Hematopoietic multipotent progenitor cell (in vitro differentiated cells): Measurements from ENCODE around the gene NEK10. TPM values are rescaled to one million over a fixed set of nuclear protein-coding genes. Genes with fewer than 3 reads are reported as not detected.

Source experiments
- DNase-seq, 3 donors: peaks; one replicate each; pipeline ENCODE4 v3.0.0-alpha.2; 2011 to 2015; ENCODE audit warnings: low read depth in 2 of 3, low spot score in 2 of 3
- total RNA-seq: library from RNA; depleted of rRNA; stranded (reverse); fragments of >200 nt; gene quantifications from one replicate; pipeline ENCODE4 v1.2.3, GENCODE V29; 2012

Gene NEK10
- total RNA-seq, 1 donor, result 1.3 TPM

DNA sequence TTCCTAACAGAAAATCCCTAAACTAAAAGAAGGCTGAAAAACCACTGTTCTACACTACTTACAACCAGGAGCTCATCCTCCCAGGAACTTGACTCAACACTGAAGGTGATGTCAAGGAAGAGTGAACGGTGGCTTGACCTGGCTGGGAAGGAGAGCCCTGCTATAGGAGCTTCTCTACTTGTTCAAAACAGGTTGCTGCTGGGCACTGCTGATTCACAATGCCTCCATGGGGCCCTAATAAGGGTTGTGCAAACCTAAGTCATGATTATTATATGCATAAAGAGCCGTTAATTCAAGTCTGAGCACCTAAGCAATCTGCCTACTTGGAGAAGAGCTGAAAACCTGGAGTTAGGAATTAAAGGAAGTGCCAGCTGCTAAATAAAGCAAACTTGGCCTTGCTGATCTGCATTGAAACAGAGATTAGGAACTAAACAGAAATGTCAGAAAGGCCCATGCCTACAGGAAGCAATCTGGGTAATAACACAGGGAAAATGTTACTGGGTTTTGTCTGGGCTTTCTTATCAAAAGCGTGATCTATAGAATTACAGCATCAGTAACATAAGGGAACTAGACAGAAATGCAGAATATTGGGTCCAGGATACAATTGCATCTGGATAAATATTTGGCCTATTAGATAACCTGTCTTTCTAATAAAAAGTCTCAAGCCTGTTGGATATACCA is 243.2 kb downstream of the NEK10 start:
- DNase-seq, result no peak

DNA sequence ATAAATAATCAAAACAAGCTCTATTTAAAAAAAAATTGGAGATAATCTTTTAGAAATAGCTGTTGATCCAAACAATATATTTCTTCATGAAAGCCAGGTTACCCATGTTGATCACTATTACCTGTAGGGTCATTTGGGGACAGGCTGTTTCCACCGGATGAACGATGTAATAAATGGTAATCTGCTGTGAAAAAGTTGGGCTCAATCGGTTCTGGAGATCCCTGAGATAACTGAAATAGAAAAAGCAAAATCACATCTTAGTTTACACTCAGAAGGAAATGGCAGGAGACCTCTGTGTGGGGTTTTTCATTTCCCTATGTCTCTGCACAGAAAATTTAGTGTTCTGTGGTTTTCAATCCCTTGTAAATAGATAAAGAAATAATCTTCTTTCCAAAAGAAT is 249.5 kb downstream of the NEK10 start:
- no peak for DNase-seq

- DNase-seq, result no peak
These were observed 253.8 kb downstream of the NEK10 start for GRCh38 chr3:27115352-27115751.

DNA sequence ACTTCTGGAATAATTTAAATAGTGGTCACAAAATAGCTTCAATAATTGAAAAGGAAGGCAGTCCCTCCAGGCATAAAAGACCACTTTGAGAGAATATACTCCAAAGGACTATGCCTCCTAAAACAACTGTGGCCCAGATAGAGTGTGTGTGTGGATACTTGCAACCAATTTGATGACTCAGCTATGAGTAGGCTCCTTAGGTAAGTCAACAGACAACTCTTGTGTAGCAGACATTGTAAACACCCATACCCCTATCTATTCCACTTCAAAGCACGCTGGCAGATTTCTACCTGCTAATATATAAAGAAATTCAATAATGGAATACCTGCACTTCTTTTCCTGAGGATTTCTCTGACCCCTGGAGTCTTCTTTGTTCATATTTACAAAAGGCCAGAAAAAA is 254.5 kb downstream of the NEK10 start:
- no peak for DNase-seq

DNA sequence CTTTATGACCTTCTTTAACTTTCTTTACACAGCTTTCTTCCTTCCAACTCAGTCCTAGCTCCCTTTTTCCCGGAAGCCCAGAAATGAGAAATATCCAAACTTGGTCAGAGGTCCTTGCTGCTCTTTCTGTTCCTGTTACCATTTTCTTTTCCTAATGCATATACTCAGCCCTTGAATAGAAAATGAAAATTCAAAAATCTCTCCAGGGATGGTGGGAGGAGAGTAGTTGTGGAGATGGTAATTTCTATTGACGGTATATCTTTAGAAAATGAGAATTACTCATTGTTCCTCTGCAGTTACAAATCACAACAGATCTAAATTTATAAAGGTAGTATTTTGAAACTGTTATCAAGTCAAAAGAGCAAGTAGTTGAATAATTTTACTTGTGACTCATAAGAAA is 255.1 kb downstream of the NEK10 start:
- DNase-seq, result no peak

DNA sequence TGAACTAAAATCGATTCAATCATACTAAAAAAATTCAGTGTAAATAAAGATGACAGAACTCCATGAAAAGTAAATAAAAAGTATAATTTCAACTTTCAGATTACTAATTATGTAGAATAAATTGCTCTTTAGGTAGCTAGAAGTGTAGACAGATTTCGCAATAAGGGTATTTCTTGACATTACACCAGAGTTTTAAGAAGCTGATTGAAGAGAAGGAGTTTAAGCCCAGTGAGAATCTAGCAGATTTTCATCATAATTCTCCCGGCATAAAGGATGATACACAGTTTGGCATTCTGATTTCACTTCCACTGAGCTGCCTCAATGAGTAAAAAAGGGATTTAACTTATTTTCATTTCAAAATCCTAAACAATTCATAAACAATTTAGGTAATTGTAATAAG is 259.2 kb downstream of the NEK10 start:
- DNase-seq, result no peak

GRCh38 chr3:27108322-27108721 is 260.9 kb downstream of the NEK10 start:
- no peak for DNase-seq

GRCh38 chr3:27105904-27106303 is 263.3 kb downstream of the NEK10 start:
- no peak for DNase-seq

DNA sequence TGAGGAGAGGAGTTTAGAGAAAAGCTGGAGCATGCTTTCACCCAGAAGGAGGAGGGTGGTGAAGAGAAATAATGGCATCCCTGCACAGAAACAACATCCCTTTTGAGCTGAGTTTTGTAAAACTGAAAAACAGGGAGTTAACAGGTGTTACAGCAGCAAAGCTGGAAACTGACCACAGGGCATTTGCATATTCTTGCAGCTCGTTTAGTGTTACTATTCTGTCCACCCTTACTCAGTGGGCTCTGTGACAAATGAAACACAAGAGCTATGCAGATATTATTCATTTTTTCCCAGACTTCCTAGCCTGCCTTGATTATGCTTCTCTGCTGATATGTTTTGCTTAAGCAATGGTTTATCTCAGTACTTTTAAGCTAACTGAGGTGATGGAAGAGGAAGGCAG is 272.0 kb downstream of the NEK10 start:
- DNase-seq, result no peak

DNA sequence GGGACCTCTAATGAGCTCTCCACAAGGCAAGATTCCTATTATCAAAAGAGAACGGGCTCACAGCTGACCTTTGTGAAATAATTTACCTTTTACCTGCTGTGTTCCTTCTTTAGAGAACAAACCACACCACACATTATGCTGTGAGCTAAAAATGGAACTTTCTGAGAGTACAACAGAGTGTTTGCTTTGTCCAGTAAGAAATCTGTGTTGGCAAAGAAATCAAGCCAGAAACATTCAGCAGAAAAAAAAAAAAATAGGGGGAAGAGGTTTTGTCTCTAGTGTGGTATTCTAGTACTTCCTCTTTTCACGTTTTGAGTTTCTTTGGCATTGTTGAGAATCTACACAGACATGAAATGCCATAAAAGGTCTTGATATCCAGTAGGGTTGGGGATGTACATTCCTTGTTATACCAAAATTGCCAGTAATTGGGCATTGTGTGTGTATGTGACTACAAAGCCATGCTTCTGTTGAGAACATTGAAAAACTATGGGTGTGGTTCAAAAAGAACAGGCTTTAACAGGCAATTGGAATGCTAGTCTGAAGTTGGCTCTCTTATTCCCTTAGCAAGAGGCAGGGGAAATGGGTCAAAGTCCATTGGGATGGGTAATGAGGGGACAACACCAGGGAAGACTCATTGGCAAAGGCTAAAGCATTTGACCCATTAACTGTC is 273.5 kb downstream of the NEK10 start:
- peak in 1 of 3 donors; percentile 48 for DNase-seq

DNA sequence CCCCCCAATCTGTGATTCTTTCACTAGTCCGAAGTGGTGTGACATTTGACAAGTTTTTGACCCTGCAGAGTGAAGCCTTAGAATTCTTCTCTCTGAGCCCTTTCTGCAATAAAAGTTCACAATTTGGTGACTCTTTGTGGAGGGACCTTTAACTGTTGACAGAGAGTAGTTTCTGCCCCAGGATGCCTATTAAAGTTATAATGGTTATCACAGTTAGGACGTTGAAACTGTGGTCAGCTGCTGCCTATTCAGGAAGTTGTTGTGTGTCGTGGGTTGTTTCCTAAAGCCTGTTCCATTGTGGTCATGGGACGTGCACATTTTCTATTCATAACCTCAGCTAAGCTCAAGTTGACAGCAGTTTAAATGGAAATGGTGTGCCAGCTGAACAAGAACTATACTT is 274.5 kb downstream of the NEK10 start:
- DNase-seq, result peak in 1 of 3 donors; percentile 14

DNA sequence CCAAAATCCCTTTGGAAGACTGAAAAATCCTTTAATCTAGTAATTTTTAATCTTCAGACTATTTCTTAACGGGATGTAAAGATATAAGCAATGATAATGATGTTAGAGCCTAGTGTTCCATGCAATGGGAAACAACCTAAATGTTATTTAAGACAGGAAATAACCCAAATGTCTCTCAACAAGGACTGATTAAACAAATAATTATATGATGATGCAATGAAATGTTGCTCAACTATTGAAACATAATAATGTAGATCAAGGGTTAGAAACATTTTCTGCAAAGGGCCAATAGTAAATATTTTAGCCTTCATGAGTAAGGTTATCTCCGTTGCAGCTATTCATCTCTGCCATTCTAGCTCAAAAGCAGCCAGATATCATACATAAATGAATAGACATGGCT is 275.4 kb downstream of the NEK10 start:
- DNase-seq, result no peak

DNA sequence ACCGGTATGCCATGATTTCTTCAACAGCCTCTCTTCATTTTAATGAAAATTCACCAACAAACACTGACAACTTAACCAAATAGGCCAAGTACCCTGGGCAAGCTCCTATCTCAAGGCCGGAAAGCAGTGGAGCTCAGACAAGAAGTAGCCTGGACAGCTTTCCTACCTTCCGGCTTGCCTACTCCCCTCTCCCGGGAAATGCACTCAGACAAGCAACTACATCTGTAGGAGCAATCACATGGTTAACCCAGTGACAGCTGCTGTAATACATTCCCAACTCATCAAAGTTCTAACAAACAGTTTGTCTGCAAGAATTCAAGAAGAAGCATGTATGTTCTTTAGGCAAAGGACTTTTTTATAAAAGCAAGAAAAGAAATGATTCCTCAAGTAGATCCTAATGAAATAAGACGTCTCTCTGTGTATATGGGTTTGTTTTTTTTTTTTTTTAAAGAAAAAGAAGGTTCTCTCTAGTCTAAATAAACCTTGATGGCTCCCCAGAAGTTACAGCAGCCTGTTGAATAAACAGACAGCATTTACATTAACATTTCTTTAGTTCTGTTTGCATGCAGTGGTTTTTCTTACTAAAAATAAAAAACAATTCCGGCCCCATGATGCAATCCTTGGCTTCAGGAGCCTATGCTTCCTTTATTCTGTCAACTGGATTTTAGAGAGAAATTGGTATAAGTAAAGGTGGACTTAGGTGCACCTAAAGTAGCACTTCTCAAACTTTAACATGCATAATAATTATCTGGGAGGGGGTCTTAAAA is 278.7 kb downstream of the NEK10 start:
- DNase-seq, result no peak

- DNase-seq, result no peak
These were observed 279.5 kb downstream of the NEK10 start for GRCh38 chr3:27089645-27090044.

GRCh38 chr3:27089068-27089467 is 280.1 kb downstream of the NEK10 start:
- no peak for DNase-seq

- DNase-seq, result no peak
These were observed 283.1 kb downstream of the NEK10 start for GRCh38 chr3:27085829-27086730.

DNA sequence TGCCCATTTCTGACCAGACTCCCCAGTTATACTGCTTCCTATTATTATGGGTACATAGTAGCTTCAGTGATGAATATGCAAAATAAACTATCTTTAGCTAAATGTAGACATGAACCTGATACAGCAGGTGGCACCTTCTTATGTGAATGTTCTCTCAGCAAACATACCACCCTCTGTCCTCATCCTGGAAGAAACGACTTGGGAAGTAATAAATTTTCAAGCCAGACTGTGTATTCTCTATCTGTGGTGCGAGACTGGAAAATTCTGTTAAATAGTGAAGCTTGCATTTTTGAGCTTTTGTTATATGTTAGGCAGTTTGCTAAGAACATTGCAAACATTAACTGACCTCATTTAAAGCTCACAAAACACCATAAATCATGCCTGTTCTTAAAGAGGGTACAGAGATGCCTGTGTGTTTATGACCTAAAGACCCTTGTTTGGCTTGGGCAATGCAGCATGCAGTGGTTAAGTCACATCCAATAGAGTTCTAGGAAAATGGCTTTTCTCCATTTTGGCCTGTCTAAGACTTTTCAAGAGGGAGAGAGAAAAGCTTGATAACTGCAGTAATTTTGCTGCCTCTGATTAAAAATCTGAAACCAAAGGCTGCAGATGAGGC is 287.1 kb downstream of the NEK10 start:
- no peak for DNase-seq

DNA sequence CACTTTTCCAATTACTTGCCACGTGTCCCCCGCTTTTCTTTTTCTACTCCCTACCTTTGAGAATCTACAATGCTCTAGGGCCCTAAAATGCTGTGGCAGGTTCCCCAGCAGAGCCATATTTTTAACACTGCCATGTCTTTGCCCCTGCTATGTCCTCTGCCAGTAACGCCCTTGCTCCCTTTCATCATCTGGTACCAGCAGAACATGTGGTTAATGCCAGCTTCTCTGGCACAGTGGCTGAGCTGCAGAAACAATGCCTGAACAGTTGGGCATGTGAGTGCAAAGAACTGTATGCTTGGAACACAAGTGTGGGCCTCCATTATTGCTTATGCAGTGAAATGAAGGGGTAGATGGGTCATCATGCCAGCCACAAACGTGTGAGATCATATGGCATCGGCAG is 287.6 kb downstream of the NEK10 start:
- no peak for DNase-seq

DNA sequence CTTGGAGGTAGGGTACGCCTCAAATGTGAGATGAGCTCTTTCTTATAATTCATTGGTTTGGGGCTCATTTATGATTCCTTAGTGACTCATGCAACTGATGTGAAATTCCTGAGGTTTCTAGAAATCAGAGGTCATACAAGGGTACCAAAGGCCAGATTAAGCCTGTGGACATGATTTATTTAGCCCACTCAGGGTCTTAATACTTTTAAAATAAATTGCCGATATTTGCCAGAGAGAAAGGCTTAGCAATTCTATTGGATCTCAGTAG is 289.0 kb downstream of the NEK10 start:
- no peak for DNase-seq

DNA sequence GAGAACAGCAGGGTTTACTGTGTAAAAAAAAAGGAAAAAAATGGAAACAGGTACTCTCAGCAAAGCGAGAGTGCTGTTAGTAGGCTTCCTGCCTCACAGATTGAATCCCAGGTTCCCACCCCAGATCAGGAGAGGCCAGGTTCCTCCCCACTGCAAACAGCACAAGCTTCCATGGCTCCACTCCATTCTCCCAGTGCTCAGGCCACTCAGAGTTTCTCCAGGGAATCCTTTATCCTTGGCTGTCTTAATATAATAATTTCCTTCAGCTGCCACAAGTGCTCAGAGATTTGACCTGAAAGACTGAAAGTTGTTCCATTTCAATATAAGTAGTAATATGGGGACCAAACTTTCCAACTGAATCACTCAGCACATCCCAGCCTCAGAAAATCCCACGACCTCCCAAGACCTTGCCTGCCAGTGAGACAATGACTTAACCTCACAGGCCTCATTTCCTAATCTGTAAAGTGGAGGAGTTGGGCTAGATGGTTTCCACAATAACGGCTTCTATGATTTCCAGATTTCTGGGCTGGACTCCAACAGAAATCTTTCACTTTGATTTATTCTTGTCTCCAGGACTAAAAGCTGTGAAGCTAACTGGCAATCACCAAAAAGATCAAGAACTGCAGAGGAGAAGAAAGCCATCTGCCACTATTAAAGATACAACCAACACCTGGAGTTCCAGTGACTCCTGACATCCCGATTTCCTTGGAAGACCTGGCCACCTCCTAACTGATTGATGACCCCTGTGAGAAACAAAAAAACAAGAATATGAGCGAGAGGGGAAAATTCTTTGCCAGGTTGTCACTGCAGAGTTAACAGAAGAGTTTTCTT is 289.5 kb downstream of the NEK10 start:
- DNase-seq, result no peak
